Vagina (tissue), 2 donors: ENCODE data around the gene LMCD1.

Experiments
- POLR2AphosphoS5 ChIP-seq, 2 donors: sonication (generic); formaldehyde crosslinking; IDR thresholded peaks; one replicate each; pipeline ENCODE4 v1.9.0; 2017; ENCODE audit warnings: antibody characterized with exemption in 2 of 2, mild to moderate bottlenecking in 2 of 2, low read depth in 1 of 2; ENCODE audit not compliant: insufficient read depth in 1 of 2
- TF ChIP-seq, protein P1 (sequence below), 3 experiments: fragments of 450-650 bp in 2 of 3; fragments of 200-600 bp in 1 of 3; sonication (generic) in 1 of 3; IDR thresholded peaks; one replicate each; pipeline ENCODE4 v1.5.1; 2017 to 2019; ENCODE audit warnings: antibody characterized with exemption in 3 of 3, mild to moderate bottlenecking in 2 of 3, moderate library complexity in 2 of 3

DNA sequence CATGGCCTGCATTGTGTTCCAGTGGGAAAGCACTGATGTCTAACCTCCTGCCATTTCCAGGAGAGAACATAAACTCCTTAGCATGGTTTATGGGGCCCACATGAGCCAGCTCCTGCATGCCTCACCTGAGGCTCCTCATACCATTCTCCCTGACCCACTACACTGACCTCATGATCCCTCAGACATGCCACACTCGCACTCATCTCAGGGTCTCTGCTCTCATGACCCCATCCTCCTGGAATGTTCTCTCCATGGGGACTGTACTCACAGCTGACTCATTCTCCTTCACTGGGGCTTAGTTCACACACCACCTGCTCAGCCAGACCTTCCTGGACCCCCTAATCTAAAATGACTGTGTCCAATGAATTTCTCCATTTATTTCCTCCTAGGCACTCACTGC is 4.0 kb upstream of the LMCD1 start:
- TF ChIP-seq POLR2AphosphoS5 (IDR thresholded peaks at IDR 0.05; ENCODE audit: insufficient read depth in 1 of 2, low read depth in 1 of 2): no peak
- TF ChIP-seq, protein P1, sequence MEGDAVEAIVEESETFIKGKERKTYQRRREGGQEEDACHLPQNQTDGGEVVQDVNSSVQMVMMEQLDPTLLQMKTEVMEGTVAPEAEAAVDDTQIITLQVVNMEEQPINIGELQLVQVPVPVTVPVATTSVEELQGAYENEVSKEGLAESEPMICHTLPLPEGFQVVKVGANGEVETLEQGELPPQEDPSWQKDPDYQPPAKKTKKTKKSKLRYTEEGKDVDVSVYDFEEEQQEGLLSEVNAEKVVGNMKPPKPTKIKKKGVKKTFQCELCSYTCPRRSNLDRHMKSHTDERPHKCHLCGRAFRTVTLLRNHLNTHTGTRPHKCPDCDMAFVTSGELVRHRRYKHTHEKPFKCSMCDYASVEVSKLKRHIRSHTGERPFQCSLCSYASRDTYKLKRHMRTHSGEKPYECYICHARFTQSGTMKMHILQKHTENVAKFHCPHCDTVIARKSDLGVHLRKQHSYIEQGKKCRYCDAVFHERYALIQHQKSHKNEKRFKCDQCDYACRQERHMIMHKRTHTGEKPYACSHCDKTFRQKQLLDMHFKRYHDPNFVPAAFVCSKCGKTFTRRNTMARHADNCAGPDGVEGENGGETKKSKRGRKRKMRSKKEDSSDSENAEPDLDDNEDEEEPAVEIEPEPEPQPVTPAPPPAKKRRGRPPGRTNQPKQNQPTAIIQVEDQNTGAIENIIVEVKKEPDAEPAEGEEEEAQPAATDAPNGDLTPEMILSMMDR (IDR thresholded peaks at IDR 0.05): no peak
